Measurements from ENCODE around the gene PLXNB1.
"Not testable (repeated sequence)": the region's sequence is repeated elsewhere in the genome, so short reads cannot be mapped to it uniquely, and the experiment has no call there.

The PLXNB1 gene

GRCh38 chr3:48429960-48430707 lies at the start of gene PLXNB1:
Gene PLXNB1 (minus strand): TSS chr3:48430086. CDS start chr3:48424611, 5,475 bp downstream.
- DNase-seq (ENCODE audit: low read depth in 2 of 2): no peak

GRCh38 chr3:48478626-48479555 lies 49.0 kb upstream of the PLXNB1 start:
- DNase-seq (ENCODE audit: low read depth in 2 of 2): no peak

GRCh38 chr3:48477959-48478520 lies 48.2 kb upstream of the PLXNB1 start:
- DNase-seq (ENCODE audit: low read depth in 2 of 2): no peak

GRCh38 chr3:48476426-48477053 lies 46.7 kb upstream of the PLXNB1 start:
- no peak for DNase-seq (ENCODE audit: low read depth in 2 of 2)

- no peak for DNase-seq (ENCODE audit: low read depth in 2 of 2)
Observed at GRCh38 chr3:48475188-48475587, 45.3 kb upstream of the PLXNB1 start.

GRCh38 chr3:48474619-48475018 lies 44.7 kb upstream of the PLXNB1 start:
- DNase-seq (ENCODE audit: low read depth in 2 of 2): no peak

- not testable (repeated sequence) for DNase-seq (ENCODE audit: low read depth in 2 of 2)
Observed at GRCh38 chr3:48474031-48474430, 44.1 kb upstream of the PLXNB1 start.

- no peak for DNase-seq (ENCODE audit: low read depth in 2 of 2)
Observed at GRCh38 chr3:48473617-48473952, 43.7 kb upstream of the PLXNB1 start.

GRCh38 chr3:48472923-48473616 lies 43.2 kb upstream of the PLXNB1 start:
- peak; percentile 91 to 95 for DNase-seq (ENCODE audit: low read depth in 2 of 2)

- no peak for DNase-seq (ENCODE audit: low read depth in 2 of 2)
Observed at GRCh38 chr3:48472673-48472922, 42.7 kb upstream of the PLXNB1 start.

- DNase-seq (ENCODE audit: low read depth in 2 of 2): no peak
Observed at GRCh38 chr3:48470286-48470685, 40.4 kb upstream of the PLXNB1 start.

GRCh38 chr3:48469046-48469915 lies 39.4 kb upstream of the PLXNB1 start:
- DNase-seq (ENCODE audit: low read depth in 2 of 2): no peak

GRCh38 chr3:48468329-48468731 lies 38.4 kb upstream of the PLXNB1 start:
- no peak for DNase-seq (ENCODE audit: low read depth in 2 of 2)

- DNase-seq (ENCODE audit: low read depth in 2 of 2): no peak
Observed at GRCh38 chr3:48467473-48468267, 37.8 kb upstream of the PLXNB1 start.

- no peak for DNase-seq (ENCODE audit: low read depth in 2 of 2)
Observed at GRCh38 chr3:48467110-48467454, 37.2 kb upstream of the PLXNB1 start.

GRCh38 chr3:48466386-48467109 lies 36.7 kb upstream of the PLXNB1 start:
- no peak for DNase-seq (ENCODE audit: low read depth in 2 of 2)

GRCh38 chr3:48465531-48466378 lies 35.9 kb upstream of the PLXNB1 start:
- peak; percentile 57 to 61 for DNase-seq (ENCODE audit: low read depth in 2 of 2)

- no peak for DNase-seq (ENCODE audit: low read depth in 2 of 2)
Observed at GRCh38 chr3:48465237-48465530, 35.3 kb upstream of the PLXNB1 start.

All from activated CD4-positive, alpha-beta T cell treated with anti-CD3 and anti-CD28 coated beads for 24 hours (primary cell).